IMR-90 (cell line): ENCODE results near the gene OSTM1. TPM values are rescaled to one million over a fixed set of nuclear protein-coding genes. Genes with fewer than 3 reads are reported as not detected.

Source experiments
- ATAC-seq: fragments of 200-7000 bp; cut with Tn5 transposase; 2 replicates; pipeline ENCODE4 v1.9.1; 2020; ENCODE audit warnings: low read depth, mild to moderate bottlenecking, moderate library complexity
- BruUV-seq: library from RNA; stranded (reverse); fragments of 400-500 nt; replicated peaks from 2 replicates; lab custom pipeline; 2021; lab: Mats Ljungman, UMichigan
- CTCF ChIA-PET: fragments of 300-600 bp; formaldehyde crosslinking; extraction: SDS; loops from one replicate; lab custom pipeline; 2021; ENCODE audit warnings: antibody characterized with exemption; lab: Yijun Ruan, JAX
- POLR2A ChIA-PET: fragments of 300-600 bp; sonication (Branson Sonifier 250); formaldehyde crosslinking; loops from one replicate; lab custom pipeline; 2022; ENCODE audit warnings: antibody characterized with exemption; ENCODE audit not compliant: unreplicated experiment; lab: Charles Lee
- DNase-seq: peaks from one replicate; pipeline ENCODE4 v3.0.0; 2013
- H2AFZ ChIP-seq: replicated peaks from 2 replicates; pipeline ENCODE3; 2013; ENCODE audit warnings: low read length, mild to moderate bottlenecking; ENCODE audit not compliant: poor library complexity
- H2AK5ac ChIP-seq: 2 replicates; pipeline ENCODE4 v1.6.1; 2013; ENCODE audit warnings: low read depth, low read length, inconsistent platforms
- H2AK9ac ChIP-seq: replicated peaks from 2 replicates; pipeline ENCODE3; 2013; ENCODE audit warnings: mild to moderate bottlenecking, low read depth, low read length, moderate library complexity; ENCODE audit not compliant: poor library complexity
- H2BK120ac ChIP-seq: 2 replicates; pipeline ENCODE4 v1.6.1; 2013; ENCODE audit warnings: low read depth, low read length, inconsistent platforms
- H2BK15ac ChIP-seq: 3 replicates; pipeline ENCODE4 v1.6.1; 2013; ENCODE audit warnings: low read depth, low read length, inconsistent platforms
- H2BK20ac ChIP-seq: 2 replicates; pipeline ENCODE4 v1.6.1; 2013; ENCODE audit warnings: low read depth, mild to moderate bottlenecking, inconsistent platforms, low read length, moderate library complexity
- H2BK5ac ChIP-seq: 2 replicates; pipeline ENCODE4 v1.6.1; 2013; ENCODE audit warnings: mild to moderate bottlenecking, low read depth, low read length, inconsistent platforms; ENCODE audit not compliant: poor library complexity, severe bottlenecking
- H3K14ac ChIP-seq: replicated peaks from 2 replicates; pipeline ENCODE4 v1.6.1; 2013; ENCODE audit warnings: low read depth, low read length, inconsistent platforms
- H3K18ac ChIP-seq: 2 replicates; pipeline ENCODE4 v1.6.1; 2013; ENCODE audit warnings: low read depth, low read length, control low read depth
- H3K23ac ChIP-seq: 2 replicates; pipeline ENCODE4 v1.6.1; 2013; ENCODE audit warnings: low read depth, low read length, inconsistent platforms
- H3K27ac ChIP-seq: 2 replicates; pipeline ENCODE4 v1.5.1; 2013; ENCODE audit warnings: mild to moderate bottlenecking, control low read depth, low read length; ENCODE audit not compliant: insufficient read depth
- H3K27me3 ChIP-seq: 2 replicates; pipeline ENCODE4 v1.6.1; 2013; ENCODE audit warnings: low read length; ENCODE audit not compliant: control insufficient read depth, insufficient read depth
- H3K36me3 ChIP-seq: 2 replicates; pipeline ENCODE4 v1.6.1; 2013; ENCODE audit warnings: low read length, mixed read lengths; ENCODE audit not compliant: control insufficient read depth, insufficient read depth
- H3K4ac ChIP-seq: 2 replicates; pipeline ENCODE4 v1.6.1; 2013; ENCODE audit warnings: low read depth, low read length, inconsistent platforms
- H3K4me1 ChIP-seq: 2 replicates; pipeline ENCODE4 v1.6.1; 2013; ENCODE audit warnings: low read length, mixed read lengths; ENCODE audit not compliant: control insufficient read depth, insufficient read depth
- H3K4me2 ChIP-seq: 2 replicates; pipeline ENCODE4 v1.6.1; 2013; ENCODE audit warnings: low read depth, mild to moderate bottlenecking, control low read depth, low read length, moderate library complexity
- H3K4me3 ChIP-seq: 2 replicates; pipeline ENCODE4 v1.5.1; 2013; ENCODE audit warnings: low read depth, mild to moderate bottlenecking, control low read depth, low read length, moderate library complexity; ENCODE audit not compliant: insufficient read depth
- H3K56ac ChIP-seq: 2 replicates; pipeline ENCODE4 v1.6.1; 2013; ENCODE audit warnings: low read length, inconsistent platforms; ENCODE audit not compliant: insufficient read depth; ENCODE audit errors: extremely low read depth
- H3K79me1 ChIP-seq, 2 experiments: 2 replicates each; pipeline ENCODE4 v1.6.1; 2013; ENCODE audit warnings: low read length in 2 of 2, inconsistent platforms in 1 of 2, low read depth in 1 of 2
- H3K9ac ChIP-seq: 2 replicates; pipeline ENCODE4 v1.6.1; 2013; ENCODE audit warnings: low read depth, low read length, control low read depth
- H3K9me1 ChIP-seq: 2 replicates; pipeline ENCODE4 v1.6.1; 2013; ENCODE audit warnings: low read length, inconsistent platforms; ENCODE audit not compliant: insufficient read depth
- H3K9me3 ChIP-seq: 2 replicates; pipeline ENCODE4 v1.6.1; 2013; ENCODE audit warnings: low read length; ENCODE audit not compliant: control insufficient read depth, insufficient read depth
- H4K20me1 ChIP-seq: 2 replicates; pipeline ENCODE4 v1.6.1; 2013; ENCODE audit warnings: low read length, inconsistent platforms; ENCODE audit not compliant: insufficient read depth
- H4K5ac ChIP-seq: 2 replicates; pipeline ENCODE4 v1.6.1; 2013; ENCODE audit warnings: mild to moderate bottlenecking, low read depth, low read length, control low read depth
- H4K8ac ChIP-seq, 2 experiments: 2 replicates each; pipeline ENCODE4 v1.6.1; 2013; ENCODE audit warnings: low read depth in 2 of 2, low read length in 2 of 2, control low read depth in 1 of 2, inconsistent platforms in 1 of 2
- H4K91ac ChIP-seq: 2 replicates; pipeline ENCODE4 v1.6.1; 2013; ENCODE audit warnings: low read depth, low read length, inconsistent platforms; ENCODE audit not compliant: insufficient read depth
- BHLHE40 ChIP-seq: fragments of 150-350 bp; IDR thresholded peaks from 2 replicates; pipeline ENCODE4 v1.6.1; 2016; ENCODE audit warnings: mild to moderate bottlenecking, low read depth, low read length
- CEBPB ChIP-seq: IDR thresholded peaks from 2 replicates; pipeline ENCODE4 v1.6.1; 2012; ENCODE audit warnings: low read depth, low read length, improper control_type of control experiment
- FOS ChIP-seq: fragments of 150-350 bp; IDR thresholded peaks from 2 replicates; pipeline ENCODE4 v1.6.1; 2016; ENCODE audit warnings: low read depth, low read length
- MAZ ChIP-seq: IDR thresholded peaks from 2 replicates; pipeline ENCODE4 v1.6.1; 2012; ENCODE audit warnings: low read depth, mild to moderate bottlenecking, low read length, improper control_type of control experiment, moderate library complexity, borderline replicate concordance
- MXI1 ChIP-seq: IDR thresholded peaks from 2 replicates; pipeline ENCODE4 v1.6.1; 2012; ENCODE audit warnings: low read depth, mild to moderate bottlenecking, low read length, moderate library complexity, borderline replicate concordance
- POLR2A ChIP-seq: IDR thresholded peaks from 2 replicates; pipeline ENCODE4 v1.6.1; 2012; ENCODE audit warnings: mild to moderate bottlenecking, low read depth, low read length
- RCOR1 ChIP-seq: IDR thresholded peaks from 2 replicates; pipeline ENCODE4 v1.6.1; 2012; ENCODE audit warnings: mild to moderate bottlenecking, low read length, improper control_type of control experiment; ENCODE audit not compliant: insufficient replicate concordance
- RFX5 ChIP-seq: IDR thresholded peaks from 2 replicates; pipeline ENCODE4 v1.8.0; 2012; ENCODE audit warnings: low read depth, mild to moderate bottlenecking, low read length, moderate library complexity
- SMC3 ChIP-seq: fragments of 150-350 bp; IDR thresholded peaks from 2 replicates; pipeline ENCODE4 v1.6.1; 2016; ENCODE audit warnings: low read depth, mild to moderate bottlenecking, antibody characterized with exemption, low read length, moderate library complexity
- WGBS, 2 experiments: methylation state at CpG; one replicate each; pipeline versions ENCODE4 v1.1.5 to v1.1.7; 2013; ENCODE audit warnings: missing lambda C conversion rate in 2 of 2; ENCODE audit not compliant: insufficient read length in 1 of 2; ENCODE audit errors: extremely low coverage in 2 of 2; 5-methylcytosine and 5-hydroxymethylcytosine counted together
- dilution Hi-C: fragments of 300-500 bp; cut with HindIII; formaldehyde crosslinking; loops from one replicate; pipeline ENCODE4 v1.14.3; 2018; ENCODE audit warnings: low sequenced_read_pairs; ENCODE audit not compliant: unreplicated experiment
- in situ Hi-C: fragments of 300-500 bp; cut with MboI; formaldehyde crosslinking; loops from 3 replicates; pipeline ENCODE4 v1.14.3; 2019; ENCODE audit warnings: low sequenced_read_pairs, inconsistent platforms, mixed read lengths
- intact Hi-C: fragments of 100-400 bp; cut with micrococcal nuclease; formaldehyde crosslinking; loops from 2 replicates; pipeline ENCODE4 v1.10.0; 2022
- polyA plus RNA-seq, 3 experiments: library from polyadenylated mRNA; depleted of rRNA; stranded (reverse); fragments of >200 nt; gene quantifications; 2 replicates each; pipeline ENCODE4 v1.2.3, GENCODE V29; 2012; ENCODE audit warnings: low replicate concordance in 1 of 3
- total RNA-seq: library from RNA; depleted of rRNA; stranded (reverse); fragments of >200 nt; gene quantifications from 2 replicates; pipeline ENCODE4 v1.2.3, GENCODE V29; 2012

Gene OSTM1
- total and polyA plus RNA-seq, 2 of the 4 experiments (the other 2 are of a cell fraction), result 8.0 to 24.7 TPM

- no TSS peak for BruUV-seq
- 83% methylated on average over 2 of the region's 5 CpGs; no CpG with 5 or more reads in 1 of the 2 experiments for WGBS, 2 experiments
- no peaks in the 10 kb centered on the region for H3K9me3 ChIP-seq
- ATAC-seq, result no peak
- no peaks in the 10 kb centered on the region; the same call in none of the 2 replicates for H3K27me3 ChIP-seq
- H3K4me3 ChIP-seq, result no peak overlapping the region
- no peak overlapping the region for H3K4ac ChIP-seq
- H3K4me1 ChIP-seq, result no peaks in the 10 kb centered on the region
- no peak overlapping the region for H3K18ac ChIP-seq
- H3K23ac ChIP-seq, result no peak overlapping the region
- H3K4me2 ChIP-seq, result no peak overlapping the region
- no peak overlapping the region for H4K5ac ChIP-seq
- in situ Hi-C loops (no loop called here), intact Hi-C loops (no loop called here), dilution Hi-C loops (no loop called here)
- H2BK15ac ChIP-seq, result no peak overlapping the region
- ChIA-PET POLR2A (interaction anchor here (0.5 kb wide), 1 partner anchor 243 kb away, joined by 3 read pairs; no protein-coding TSS in a partner anchor), CTCF (no interaction called here)
- H3K9ac ChIP-seq, result no peak overlapping the region
- TF ChIP-seq FOS (no peak), BHLHE40 (no peak), POLR2A (no peak), RFX5 (no peak), MAZ (no peak), CEBPB (no peak), SMC3 (no peak), RCOR1 (no peak), MXI1 (no peak)
- no peak overlapping the region for H3K27ac ChIP-seq
- no peak overlapping the region for H4K8ac ChIP-seq
- H2BK120ac ChIP-seq, result no peak overlapping the region
- no peak overlapping the region for H4K91ac ChIP-seq
- H3K36me3 ChIP-seq, result no peaks in the 10 kb centered on the region
- no peaks in the 10 kb centered on the region for H3K79me1 ChIP-seq
- H2BK20ac ChIP-seq, result no peak overlapping the region
- no peak overlapping the region for H2AFZ ChIP-seq
- DNase-seq, result no peak
- H2BK5ac ChIP-seq, result no peak overlapping the region
- H4K20me1 ChIP-seq, result no peaks in the 10 kb centered on the region
- no peak overlapping the region for H2AK9ac ChIP-seq
- H3K56ac ChIP-seq, result no peak overlapping the region
- H2AK5ac ChIP-seq, result no peak overlapping the region
- no peak overlapping the region for H3K14ac ChIP-seq
- H3K9me1 ChIP-seq, result no peaks in the 10 kb centered on the region
Observed at GRCh38 chr6:108083349-108083748, 8.8 kb upstream of the OSTM1 start.
